GM12878 (cell line): ENCODE data around the gene TRIM46. TPM values are rescaled to one million over a fixed set of nuclear protein-coding genes. Genes with fewer than 3 reads are reported as not detected.
A peak's percentile ranks its signal among the peaks of the same experiment; 100 is the strongest.

ENCODE experiments used
- ATAC-seq: fragments of 200-7000 bp; cut with Tn5 transposase; 3 replicates; pipeline ENCODE4 v1.9.1; 2020; ENCODE audit warnings: mild to moderate bottlenecking, moderate library complexity
- BruUV-seq: library from RNA; stranded (reverse); fragments of 400-500 nt; replicated peaks from 2 replicates; lab custom pipeline; 2021; lab: Mats Ljungman, UMichigan
- CTCF ChIA-PET: fragments of 300-600 bp; sonication (Branson Sonifier 250); formaldehyde crosslinking; extraction: SDS; loops from one replicate; lab custom pipeline; 2021; ENCODE audit warnings: inconsistent platforms; lab: Yijun Ruan, JAX
- POLR2A ChIA-PET: fragments of 350-600 bp; formaldehyde crosslinking; extraction: SDS; loops from one replicate; lab custom pipeline; 2021; ENCODE audit warnings: inconsistent platforms; lab: Charles Lee
- RAD21 ChIA-PET: fragments of 300-600 bp; sonication (Branson Sonifier 250); formaldehyde crosslinking; loops from one replicate; lab custom pipeline; 2023; ENCODE audit warnings: antibody characterized with exemption; ENCODE audit not compliant: unreplicated experiment; lab: Charles Lee
- SMC1A ChIA-PET: fragments of 300-600 bp; sonication (Branson Sonifier 250); formaldehyde crosslinking; loops from one replicate; lab custom pipeline; 2023; ENCODE audit not compliant: unreplicated experiment, uncharacterized antibody; lab: Charles Lee
- DNase-seq: peaks from one replicate; pipeline ENCODE4 v3.0.0-alpha.2; 2011; ENCODE audit warnings: low read depth, low spot score
- FAIRE-seq: peaks from 3 replicates; lab custom pipeline; 2011; peaks lifted over from hg19 to GRCh38; lab: Jason Lieb, UNC
- H2AFZ ChIP-seq: 2 replicates; pipeline ENCODE4 v1.6.0; 2011; ENCODE audit warnings: low read depth, low read length, control low read depth; ENCODE audit not compliant: control insufficient read depth
- H3K27ac ChIP-seq: 2 replicates; pipeline ENCODE4 v1.5.1; 2011; ENCODE audit warnings: control low read depth; ENCODE audit not compliant: control insufficient read depth, insufficient read depth
- H3K27me3 ChIP-seq, 2 experiments: replicated peaks in 1 of 2; 2 replicates each; pipeline versions ENCODE4 v1.6.0 to v1.6.1; 2011; ENCODE audit warnings: low read length in 1 of 2; ENCODE audit not compliant: control insufficient read depth in 2 of 2, insufficient read depth in 2 of 2
- H3K36me3 ChIP-seq, 2 experiments: 2 replicates each; pipeline ENCODE4 v1.5.1; 2011; ENCODE audit warnings: low read length in 1 of 2; ENCODE audit not compliant: control insufficient read depth in 2 of 2, insufficient read depth in 2 of 2
- H3K4me1 ChIP-seq: 2 replicates; pipeline ENCODE4 v1.6.1; 2011; ENCODE audit warnings: mild to moderate bottlenecking, low read length, moderate library complexity, mixed read lengths; ENCODE audit not compliant: control insufficient read depth, insufficient read depth
- H3K4me2 ChIP-seq: 2 replicates; pipeline ENCODE4 v1.6.0; 2011; ENCODE audit warnings: control low read depth; ENCODE audit not compliant: control insufficient read depth, insufficient read depth
- H3K4me3 ChIP-seq: fragments of 200-600 bp; sonication (generic); 2 replicates; pipeline ENCODE4 v1.5.1; 2016
- H3K79me2 ChIP-seq: 2 replicates; pipeline ENCODE4 v1.6.0; 2011; ENCODE audit warnings: low read length; ENCODE audit not compliant: control insufficient read depth, insufficient read depth
- H3K9ac ChIP-seq: 2 replicates; pipeline ENCODE4 v1.8.0; 2011; ENCODE audit warnings: low read length, control low read depth, mixed read lengths; ENCODE audit not compliant: control insufficient read depth, insufficient read depth
- H3K9me3 ChIP-seq: replicated peaks from 3 replicates; pipeline ENCODE4 v1.5.1; 2011; ENCODE audit warnings: mild to moderate bottlenecking, low read length; ENCODE audit not compliant: control insufficient read depth, insufficient read depth
- H4K20me1 ChIP-seq: 2 replicates; pipeline ENCODE4 v1.6.0; 2011; ENCODE audit not compliant: control insufficient read depth, insufficient read depth
- BACH1 ChIP-seq: fragments of 450-650 bp; IDR thresholded peaks from 2 replicates; pipeline ENCODE4 v1.6.1; 2017; ENCODE audit warnings: mild to moderate bottlenecking, borderline replicate concordance
- CHD2 ChIP-seq: IDR thresholded peaks from 2 replicates; pipeline ENCODE4 v1.6.1; 2011; ENCODE audit warnings: low read depth, low read length, improper control_type of control experiment, borderline replicate concordance
- CREB1 ChIP-seq: IDR thresholded peaks from 2 replicates; pipeline ENCODE4 v1.6.1; 2012; ENCODE audit warnings: low read depth, mild to moderate bottlenecking, inconsistent platforms
- WGBS: methylation state at CpG from one replicate; pipeline ENCODE4 v1.1.6; 2016; ENCODE audit warnings: low lambda C conversion rate; ENCODE audit not compliant: insufficient replicate concordance, insufficient coverage; ENCODE audit errors: missing lambda C conversion rate; 5-methylcytosine and 5-hydroxymethylcytosine counted together
- in situ Hi-C: fragments of 300-500 bp; cut with MboI; formaldehyde crosslinking; loops from 9 replicates; pipeline ENCODE4 v1.14.3; 2018; ENCODE audit warnings: mixed read lengths
- intact Hi-C: fragments of 100-400 bp; cut with micrococcal nuclease; formaldehyde crosslinking; loops from one replicate; pipeline ENCODE4 v1.14.2; 2022; ENCODE audit not compliant: unreplicated experiment
- polyA plus RNA-seq, 11 experiments: library from polyadenylated mRNA; depleted of rRNA in 4 of 11; unstranded in 6 of 11; stranded (reverse) in 5 of 11; fragments of >200 nt; fragmentation: Nextera tagmentation in 4 of 11; fragmentation: Illumina TruSeq in 1 of 11; extraction: Ambion mirVana in 4 of 11; extraction: Trizol in 1 of 11; gene quantifications; 1 replicate in 1 of 11; 2 replicates in 10 of 11; pipeline versions ENCODE4 v1.2.1 to v1.2.3, GENCODE V29; 2011 to 2016; ENCODE audit warnings: inconsistent platforms in 2 of 11, missing spikeins in 2 of 11, low read depth in 1 of 11
- total RNA-seq, 4 experiments: library from RNA; depleted of rRNA in 3 of 4; stranded (reverse); fragments of >200 nt in 3 of 4; fragmentation: Illumina TruSeq in 1 of 4; extraction: Trizol in 1 of 4; gene quantifications; 2 replicates each; pipeline versions ENCODE4 v1.2.1 to v1.2.3, GENCODE V29; 2013 to 2021

Gene TRIM46
- total and polyA plus RNA-seq, 10 of the 15 experiments (the other 5 are each of a cell fraction or from before 2014, with no cell fraction given): 0.08 to 3.1 (median 0.97) TPM

GRCh38 chr1:155192346-155193274, 19.0 kb downstream of the TRIM46 start:
- no peaks in the 10 kb centered on the region for H3K79me2 ChIP-seq
- no peaks in the 10 kb centered on the region for H3K36me3 ChIP-seq
- peak overlapping the region; percentile 89; the same call in 1 of the 2 replicates for H3K4me2 ChIP-seq
- no peak for FAIRE-seq
- H3K27ac ChIP-seq: peak overlapping the region; percentile 22; the same call in 1 of the 2 replicates
- H3K9me3 ChIP-seq: no peaks in the 10 kb centered on the region
- H3K27me3 ChIP-seq: no peaks in the 10 kb centered on the region
- ChIA-PET RAD21 (interaction anchor here (0.7 to 3.5 kb wide), 9 partner anchors 8 to 101 kb away, joined by 3 to 77 read pairs (median 13); partner anchors contain the start of genes KRTCAP2, MTX1 and THBS3), POLR2A (interaction anchor here (0.5 to 3.5 kb wide), 7 partner anchors 7 to 280 kb away, joined by 4 to 77 read pairs (median 23); partner anchors contain the start of genes KRTCAP2, MTX1, THBS3 and TRIM46), CTCF (interaction anchor here (0.6 to 5.2 kb wide), 19 partner anchors 8 to 1407 kb away, joined by 3 to 244 read pairs (median 8); partner anchors contain the start of genes KRTCAP2, MTX1, SLC50A1 and THBS3), SMC1A (interaction anchor here (1.1 to 3.5 kb wide), 7 partner anchors 8 to 101 kb away, joined by 3 to 46 read pairs (median 5); partner anchors contain the start of genes KRTCAP2 and TRIM46)
- H3K4me3 ChIP-seq: peak overlapping the region; percentile 77; the same call in 1 of the 2 replicates
- no TSS peak for BruUV-seq
- no peak for ATAC-seq
- H2AFZ ChIP-seq: peak overlapping the region; percentile 85
- TF ChIP-seq CHD2 (0 out of 2 replicates have a peak, but pooled peaks have one; percentile 3), CREB1 (no peak), BACH1 (no peak)
- in situ Hi-C loops: no loop called here
- no peaks in the 10 kb centered on the region for H4K20me1 ChIP-seq
- intact Hi-C loops: no loop called here
- no peak for DNase-seq
- peaks cover 16% of the 10 kb centered on the region for H3K4me1 ChIP-seq
- WGBS: 26% methylated on average over 9 of the region's 20 CpGs
- H3K9ac ChIP-seq: peak overlapping the region; percentile 58
